Dermis blood vessel endothelial cell (primary cell): ENCODE measurements around the gene DIP2A. TPM values are rescaled to one million over a fixed set of nuclear protein-coding genes. Genes with fewer than 3 reads are reported as not detected.
"Not testable (repeated sequence)": the region's sequence is repeated elsewhere in the genome, so short reads cannot be mapped to it uniquely, and the experiment has no call there.

Experiments used
- DNase-seq: peaks from one replicate; pipeline ENCODE4 v3.0.0; 2010
- total RNA-seq: library from RNA; depleted of rRNA; stranded (reverse); fragments of >200 nt; gene quantifications from 2 replicates; pipeline ENCODE4 v1.2.3, GENCODE V29; 2014

The DIP2A gene
- total RNA-seq, 1 donor from 2014 or later = 49.5 TPM

- no peak for DNase-seq
These were observed 32.2 kb upstream of the DIP2A start for GRCh38 chr21:46426313-46427046.

- DNase-seq = no peak
These were observed 31.2 kb upstream of the DIP2A start for GRCh38 chr21:46427516-46427915.

- no peak for DNase-seq
These were observed 30.4 kb upstream of the DIP2A start for GRCh38 chr21:46428286-46428685.

- no peak for DNase-seq
These were observed 29.5 kb upstream of the DIP2A start for GRCh38 chr21:46428987-46429710.

GRCh38 chr21:46429754-46430681 is 28.7 kb upstream of the DIP2A start:
- DNase-seq = no peak

GRCh38 chr21:46431448-46431847 is 27.2 kb upstream of the DIP2A start:
- no peak for DNase-seq

GRCh38 chr21:46431884-46432488 is 26.7 kb upstream of the DIP2A start:
- DNase-seq = no peak

GRCh38 chr21:46433116-46433515 is 25.6 kb upstream of the DIP2A start:
- not testable (repeated sequence) for DNase-seq

GRCh38 chr21:46434322-46434958 is 24.3 kb upstream of the DIP2A start:
- no peak for DNase-seq

GRCh38 chr21:46435786-46436227 is 22.9 kb upstream of the DIP2A start:
- DNase-seq = no peak

- DNase-seq = no peak
These were observed 22.1 kb upstream of the DIP2A start for GRCh38 chr21:46436621-46437020.

GRCh38 chr21:46437096-46437498 is 21.6 kb upstream of the DIP2A start:
- no peak for DNase-seq

GRCh38 chr21:46437511-46437910 is 21.2 kb upstream of the DIP2A start:
- no peak for DNase-seq

GRCh38 chr21:46438241-46438640 is 20.4 kb upstream of the DIP2A start:
- DNase-seq = no peak

- no peak for DNase-seq
These were observed 18.8 kb upstream of the DIP2A start for GRCh38 chr21:46439906-46440305.

- DNase-seq = no peak
These were observed 17.4 kb upstream of the DIP2A start for GRCh38 chr21:46441331-46441730.

- no peak for DNase-seq
These were observed 16.7 kb upstream of the DIP2A start for GRCh38 chr21:46441961-46442498.

- DNase-seq = no peak
These were observed 15.8 kb upstream of the DIP2A start for GRCh38 chr21:46442938-46443337.

- DNase-seq = no peak
These were observed 14.8 kb upstream of the DIP2A start for GRCh38 chr21:46443910-46444309.

- no peak for DNase-seq
These were observed 10.6 kb upstream of the DIP2A start for GRCh38 chr21:46448108-46448507.

GRCh38 chr21:46448855-46449254 is 9.8 kb upstream of the DIP2A start:
- DNase-seq = not testable (repeated sequence)

- DNase-seq = no peak
These were observed 6.0 kb upstream of the DIP2A start for GRCh38 chr21:46452710-46453109.
